Loucy (cell line): ENCODE results near the gene CSNK2A1.

Experiments
- H2AFZ ChIP-seq: fragments of 200-600 bp; sonication (generic); 2 replicates; pipeline ENCODE4 v1.6.0; 2016; ENCODE audit warnings: antibody characterized with exemption, mild to moderate bottlenecking, low read length, moderate library complexity
- H3F3A ChIP-seq: fragments of 200-600 bp; 2 replicates; pipeline ENCODE4 v1.6.0; 2016; ENCODE audit warnings: antibody characterized with exemption, low read depth, mild to moderate bottlenecking
- H3K27me3 ChIP-seq: fragments of 200-600 bp; sonication (generic); 2 replicates; pipeline ENCODE4 v1.6.1; 2014; ENCODE audit warnings: low read length, mild to moderate bottlenecking; ENCODE audit not compliant: insufficient read depth, poor library complexity, severe bottlenecking
- H3K36me3 ChIP-seq: fragments of 200-600 bp; sonication (generic); 2 replicates; pipeline ENCODE4 v1.6.1; 2016; ENCODE audit warnings: low read length; ENCODE audit not compliant: insufficient read depth
- H3K4me1 ChIP-seq: fragments of 200-600 bp; sonication (generic); 2 replicates; pipeline ENCODE4 v1.5.1; 2014; ENCODE audit warnings: low read length, mild to moderate bottlenecking; ENCODE audit not compliant: insufficient read depth, poor library complexity, severe bottlenecking
- H3K4me2 ChIP-seq: fragments of 200-600 bp; sonication (generic); 2 replicates; pipeline ENCODE4 v1.6.0; 2014; ENCODE audit warnings: antibody characterized with exemption, low read length, low read depth, mild to moderate bottlenecking; ENCODE audit not compliant: poor library complexity, severe bottlenecking
- H3K4me3 ChIP-seq: fragments of 200-600 bp; sonication (generic); 2 replicates; pipeline ENCODE4 v1.5.1; 2014; ENCODE audit warnings: low read length, mild to moderate bottlenecking, mixed read lengths; ENCODE audit not compliant: poor library complexity, severe bottlenecking
- H3K79me2 ChIP-seq: fragments of 200-600 bp; sonication (generic); 2 replicates; pipeline ENCODE4 v1.6.1; 2014; ENCODE audit warnings: low read length; ENCODE audit not compliant: insufficient read depth
- H3K9ac ChIP-seq: fragments of 200-600 bp; sonication (generic); 2 replicates; pipeline ENCODE4 v1.6.0; 2014; ENCODE audit warnings: mild to moderate bottlenecking, low read depth, low read length, moderate library complexity; ENCODE audit not compliant: poor library complexity, severe bottlenecking
- H3K9me2 ChIP-seq: fragments of 200-600 bp; sonication (generic); replicated peaks from 2 replicates; pipeline ENCODE4 v1.6.1; 2016; ENCODE audit warnings: low read depth, low read length, mixed read lengths
- H3K9me3 ChIP-seq: fragments of 200-600 bp; sonication (generic); 2 replicates; pipeline ENCODE4 v1.6.1; 2014; ENCODE audit warnings: mild to moderate bottlenecking, antibody characterized with exemption, low read length, low read depth; ENCODE audit not compliant: insufficient read depth
- H4K20me1 ChIP-seq: fragments of 200-600 bp; sonication (generic); 2 replicates; pipeline ENCODE4 v1.6.0; 2014; ENCODE audit warnings: antibody characterized with exemption, low read length, mild to moderate bottlenecking; ENCODE audit not compliant: insufficient read depth, poor library complexity, severe bottlenecking
- CTCF ChIP-seq: fragments of 200-600 bp; sonication (generic); conservative IDR thresholded peaks from 2 replicates; pipeline ENCODE4 v1.5.1; 2014; ENCODE audit warnings: mild to moderate bottlenecking, antibody characterized with exemption, low read length
- EZH2phosphoT487 ChIP-seq: fragments of 200-600 bp; IDR thresholded peaks from 2 replicates; pipeline ENCODE4 v1.6.1; 2018; ENCODE audit warnings: antibody characterized with exemption, mild to moderate bottlenecking, moderate library complexity, borderline replicate concordance

Gene CSNK2A1

DNA sequence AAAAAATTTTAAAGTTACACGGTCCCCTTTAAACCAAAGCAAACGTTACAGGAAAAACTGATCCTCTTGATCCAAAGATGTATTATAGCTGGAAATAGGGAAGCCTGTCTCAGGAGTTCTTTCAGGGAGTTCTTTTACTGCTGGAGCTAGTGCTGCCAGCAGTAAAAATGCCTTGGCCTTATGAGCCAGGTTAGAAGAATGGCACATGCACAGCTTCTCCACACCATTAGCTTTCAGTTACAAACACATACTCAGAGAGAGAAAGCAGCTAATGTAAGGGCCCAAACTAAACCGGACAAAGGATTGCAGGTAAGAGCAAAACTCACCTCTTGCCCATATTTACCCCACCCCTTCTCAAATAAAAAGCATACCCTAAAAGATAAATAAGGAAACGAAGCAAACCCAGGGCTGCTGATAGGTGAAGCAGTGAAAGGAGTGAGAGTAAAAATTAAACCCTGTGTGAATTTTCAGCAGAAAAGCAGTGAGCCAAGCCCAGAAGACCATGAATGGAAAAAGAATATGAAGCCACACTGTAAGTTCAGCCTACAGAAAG, 100.3 kb downstream of the CSNK2A1 start:
- H3K36me3 ChIP-seq: peaks cover 72% of the 10 kb centered on the region
- H2AFZ ChIP-seq: no peak overlapping the region
- no peaks in the 10 kb centered on the region for H3K27me3 ChIP-seq
- no peaks in the 10 kb centered on the region for H3K9me2 ChIP-seq
- peaks cover 12% of the 10 kb centered on the region for H3F3A ChIP-seq
- H3K4me2 ChIP-seq: no peak overlapping the region
- peaks cover 38% of the 10 kb centered on the region for H3K4me1 ChIP-seq
- H3K9ac ChIP-seq: no peak overlapping the region
- peaks cover 6% of the 10 kb centered on the region for H4K20me1 ChIP-seq
- no peaks in the 10 kb centered on the region for H3K9me3 ChIP-seq
- TF ChIP-seq CTCF (no peak), EZH2phosphoT487 (no peak)
- H3K79me2 ChIP-seq: peaks cover 28% of the 10 kb centered on the region; the same call in 1 of the 2 replicates
- H3K4me3 ChIP-seq: no peak overlapping the region

DNA sequence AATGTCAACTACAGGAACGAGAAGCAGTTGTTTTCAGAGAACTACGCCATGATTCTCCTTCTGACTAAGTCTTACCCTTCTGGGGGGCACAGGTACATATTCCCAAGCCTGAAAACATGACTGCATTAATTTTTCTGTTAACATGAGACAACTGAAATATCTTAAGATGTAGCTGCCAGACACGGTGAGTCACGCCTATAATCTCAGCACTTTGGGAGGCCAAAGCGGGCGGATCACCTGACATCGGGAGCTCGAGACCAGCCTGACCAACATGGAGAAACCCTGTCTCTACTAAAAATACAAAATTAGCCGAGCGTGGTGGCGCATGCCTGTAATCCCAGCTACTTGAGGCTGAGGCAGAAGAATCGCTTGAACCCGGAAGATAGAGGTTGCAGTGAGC, 103.0 kb downstream of the CSNK2A1 start:
- H2AFZ ChIP-seq: no peak overlapping the region
- H3K4me1 ChIP-seq: peaks cover 51% of the 10 kb centered on the region
- H3K9me3 ChIP-seq: no peaks in the 10 kb centered on the region
- no peaks in the 10 kb centered on the region for H3K27me3 ChIP-seq
- no peak for TF ChIP-seq EZH2phosphoT487
- TF ChIP-seq CTCF: no peak
- H3K79me2 ChIP-seq: peaks cover 19% of the 10 kb centered on the region; the same call in 1 of the 2 replicates
- peaks cover 72% of the 10 kb centered on the region for H3K36me3 ChIP-seq
- no peaks in the 10 kb centered on the region for H4K20me1 ChIP-seq
- H3K4me2 ChIP-seq: no peak overlapping the region
- H3K4me3 ChIP-seq: no peak overlapping the region
- no peaks in the 10 kb centered on the region for H3K9me2 ChIP-seq
- no peak overlapping the region for H3K9ac ChIP-seq
- H3F3A ChIP-seq: peaks cover 21% of the 10 kb centered on the region

GRCh38 chr20:440148-440547, 103.4 kb downstream of the CSNK2A1 start:
- TF ChIP-seq EZH2phosphoT487: no peak
- TF ChIP-seq CTCF: no peak
- H4K20me1 ChIP-seq: no peaks in the 10 kb centered on the region

More at GRCh38 chr20:440148-440547, 103.4 kb downstream of the CSNK2A1 start:
- no peak overlapping the region for H3K4me3 ChIP-seq
- H3K79me2 ChIP-seq: 0 out of 2 replicates have a peak, but pooled peaks cover 14% of the 10 kb centered on the region
- H3K4me1 ChIP-seq: peaks cover 52% of the 10 kb centered on the region
- H2AFZ ChIP-seq: no peak overlapping the region
- no peaks in the 10 kb centered on the region for H3K27me3 ChIP-seq
- H3K4me2 ChIP-seq: peak overlapping the region; percentile 93
- H3K9ac ChIP-seq: peak overlapping the region; percentile 80
- H3F3A ChIP-seq: peaks cover 21% of the 10 kb centered on the region
- H3K9me3 ChIP-seq: no peaks in the 10 kb centered on the region
- no peaks in the 10 kb centered on the region for H3K9me2 ChIP-seq
- H3K36me3 ChIP-seq: peaks cover 71% of the 10 kb centered on the region
